ENCODE measurements around the gene RASSF7.

Gene RASSF7

DNA sequence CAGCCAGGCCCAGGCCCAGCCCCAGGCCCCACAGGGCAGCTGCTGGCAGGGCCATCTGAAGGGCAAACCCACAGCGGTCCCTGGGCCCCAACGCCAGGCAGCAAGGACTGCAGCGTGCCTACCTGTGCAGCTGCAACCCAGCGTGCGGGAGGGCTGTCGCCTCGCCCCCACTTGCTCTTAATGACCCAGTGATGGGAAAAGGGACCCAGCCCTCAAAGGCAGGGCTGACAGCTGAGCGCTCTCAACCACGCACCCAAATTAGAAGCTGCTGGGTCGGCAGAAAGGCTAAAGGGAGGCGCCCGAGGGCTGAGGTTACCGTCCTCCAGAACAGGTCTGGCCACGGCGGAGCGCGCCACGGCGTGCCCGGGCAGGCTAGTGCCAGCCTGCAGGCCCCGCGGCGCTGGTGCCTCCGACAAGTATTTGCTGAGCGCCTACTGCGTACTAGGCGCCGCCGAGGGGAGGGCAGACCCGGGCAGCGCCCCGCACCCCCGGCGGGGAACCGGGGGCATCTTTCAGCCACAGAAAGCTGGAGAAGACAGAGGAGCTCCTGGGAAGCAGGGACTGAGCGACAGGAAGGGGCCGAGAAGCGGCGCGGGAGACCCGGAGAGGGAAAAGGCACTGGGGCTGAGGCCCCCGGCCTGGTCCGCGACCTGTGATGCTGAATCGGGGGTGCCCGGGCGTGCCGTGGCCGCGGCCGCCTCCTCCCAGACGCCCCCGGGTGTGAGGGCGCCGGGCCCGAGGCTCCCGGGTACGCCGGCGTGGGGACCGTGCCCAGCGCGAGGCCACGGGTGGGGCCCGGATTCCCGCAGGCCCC, 26.2 kb upstream of the RASSF7 start:
- peak overlapping the region; percentile 72 for H3K4me3 ChIP-seq (replicated peaks; ENCODE audit: low read depth, low read length)
- TF ChIP-seq, protein P1, sequence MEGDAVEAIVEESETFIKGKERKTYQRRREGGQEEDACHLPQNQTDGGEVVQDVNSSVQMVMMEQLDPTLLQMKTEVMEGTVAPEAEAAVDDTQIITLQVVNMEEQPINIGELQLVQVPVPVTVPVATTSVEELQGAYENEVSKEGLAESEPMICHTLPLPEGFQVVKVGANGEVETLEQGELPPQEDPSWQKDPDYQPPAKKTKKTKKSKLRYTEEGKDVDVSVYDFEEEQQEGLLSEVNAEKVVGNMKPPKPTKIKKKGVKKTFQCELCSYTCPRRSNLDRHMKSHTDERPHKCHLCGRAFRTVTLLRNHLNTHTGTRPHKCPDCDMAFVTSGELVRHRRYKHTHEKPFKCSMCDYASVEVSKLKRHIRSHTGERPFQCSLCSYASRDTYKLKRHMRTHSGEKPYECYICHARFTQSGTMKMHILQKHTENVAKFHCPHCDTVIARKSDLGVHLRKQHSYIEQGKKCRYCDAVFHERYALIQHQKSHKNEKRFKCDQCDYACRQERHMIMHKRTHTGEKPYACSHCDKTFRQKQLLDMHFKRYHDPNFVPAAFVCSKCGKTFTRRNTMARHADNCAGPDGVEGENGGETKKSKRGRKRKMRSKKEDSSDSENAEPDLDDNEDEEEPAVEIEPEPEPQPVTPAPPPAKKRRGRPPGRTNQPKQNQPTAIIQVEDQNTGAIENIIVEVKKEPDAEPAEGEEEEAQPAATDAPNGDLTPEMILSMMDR (IDR thresholded peaks at IDR 0.05; ENCODE audit: low read length, missing control alignments) = no peak
- DNase-seq (ENCODE audit: low read depth) = no peak

DNA sequence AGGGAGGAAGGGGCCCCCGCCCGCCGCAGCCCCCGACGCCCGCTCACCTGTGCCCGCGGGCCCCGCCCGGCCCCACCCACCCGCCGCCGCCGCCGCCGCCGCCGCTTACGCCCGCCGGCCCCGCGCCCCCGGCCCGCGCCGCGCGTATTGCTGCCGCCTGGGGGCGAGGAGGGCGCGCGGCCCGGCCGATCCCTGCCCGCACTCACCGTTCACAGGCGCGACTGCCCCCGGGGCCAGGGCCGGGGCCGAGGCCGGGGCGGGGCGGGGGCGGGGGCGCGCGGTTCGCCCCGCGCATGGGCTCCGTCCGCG, 25.6 kb upstream of the RASSF7 start:
- DNase-seq (ENCODE audit: low read depth) = no peak
- H3K4me3 ChIP-seq (replicated peaks; ENCODE audit: low read depth, low read length) = peak overlapping the region; percentile 72
- TF ChIP-seq, protein P1 (IDR thresholded peaks at IDR 0.05; ENCODE audit: low read length, missing control alignments) = no peak

DNA sequence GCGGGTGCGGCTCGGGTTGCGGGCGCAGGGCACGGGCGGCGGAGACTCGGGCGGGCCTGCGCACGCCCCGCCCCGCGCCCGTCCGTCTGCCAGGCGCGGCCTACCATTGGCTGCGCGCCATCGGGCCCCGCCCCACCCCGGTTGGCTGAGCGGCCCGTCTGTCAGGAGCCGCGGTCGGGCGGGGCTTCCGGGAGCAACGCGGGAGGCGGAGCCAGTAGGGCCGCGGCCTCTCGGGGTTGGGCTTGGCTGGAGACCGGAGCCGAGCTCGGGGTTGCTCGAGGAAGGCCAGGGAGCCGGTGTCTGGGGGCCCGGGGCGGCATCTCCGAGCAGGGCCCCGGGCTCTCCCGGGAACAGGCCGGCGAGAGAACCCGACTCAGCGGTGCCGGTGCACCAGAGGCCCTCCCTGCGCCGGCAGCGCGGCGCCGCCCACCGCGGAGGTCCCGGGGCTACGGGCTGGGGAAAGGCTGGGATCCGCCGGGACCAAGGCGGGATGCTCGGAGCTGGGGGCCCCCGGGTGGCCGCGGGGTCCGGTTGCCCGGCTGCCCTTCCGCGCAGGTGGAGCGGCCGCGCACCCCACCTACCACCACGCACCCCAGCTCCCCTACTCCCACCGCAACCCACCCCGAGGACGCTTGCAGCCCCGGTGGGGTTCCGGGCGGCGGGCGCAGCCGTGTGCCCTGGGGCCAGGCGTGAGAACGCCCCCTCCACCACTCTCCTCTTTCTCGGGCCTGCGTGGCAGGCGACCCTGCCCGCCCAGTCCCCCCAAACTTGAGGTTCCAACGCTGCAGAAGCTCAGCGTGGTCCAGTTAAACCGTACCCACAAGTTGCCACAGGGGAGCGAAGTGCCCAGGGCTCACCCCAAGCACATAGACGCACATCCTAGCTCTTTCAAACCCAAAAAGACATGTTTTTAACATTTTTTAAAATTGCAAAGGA, 25.0 kb upstream of the RASSF7 start, which contains the start of gene HRAS:
Gene HRAS, minus strand, starts transcription at position 58 of the 936 bp plus-strand sequence.
- DNase-seq (ENCODE audit: low read depth) = peak; percentile 95
- peak within 1 kb of the TSS; percentile 72 for H3K4me3 ChIP-seq (replicated peaks; ENCODE audit: low read depth, low read length)
- TF ChIP-seq, protein P1 (IDR thresholded peaks at IDR 0.05; ENCODE audit: low read length, missing control alignments) = no peak

- peak; percentile 77 for DNase-seq (ENCODE audit: low read depth)
- H3K4me3 ChIP-seq (replicated peaks; ENCODE audit: low read depth, low read length) = peak within 1 kb of the TSS; percentile 34
- TF ChIP-seq, protein P1 (IDR thresholded peaks at IDR 0.05; ENCODE audit: low read length, missing control alignments) = no peak
Measured at GRCh38 chr11:536841-537621, 23.7 kb upstream of the RASSF7 start, which contains the start of gene LRRC56. LRRC56 (plus strand) TSS chr11:537527; CDS start chr11:540685, 3,158 bp downstream.

DNA sequence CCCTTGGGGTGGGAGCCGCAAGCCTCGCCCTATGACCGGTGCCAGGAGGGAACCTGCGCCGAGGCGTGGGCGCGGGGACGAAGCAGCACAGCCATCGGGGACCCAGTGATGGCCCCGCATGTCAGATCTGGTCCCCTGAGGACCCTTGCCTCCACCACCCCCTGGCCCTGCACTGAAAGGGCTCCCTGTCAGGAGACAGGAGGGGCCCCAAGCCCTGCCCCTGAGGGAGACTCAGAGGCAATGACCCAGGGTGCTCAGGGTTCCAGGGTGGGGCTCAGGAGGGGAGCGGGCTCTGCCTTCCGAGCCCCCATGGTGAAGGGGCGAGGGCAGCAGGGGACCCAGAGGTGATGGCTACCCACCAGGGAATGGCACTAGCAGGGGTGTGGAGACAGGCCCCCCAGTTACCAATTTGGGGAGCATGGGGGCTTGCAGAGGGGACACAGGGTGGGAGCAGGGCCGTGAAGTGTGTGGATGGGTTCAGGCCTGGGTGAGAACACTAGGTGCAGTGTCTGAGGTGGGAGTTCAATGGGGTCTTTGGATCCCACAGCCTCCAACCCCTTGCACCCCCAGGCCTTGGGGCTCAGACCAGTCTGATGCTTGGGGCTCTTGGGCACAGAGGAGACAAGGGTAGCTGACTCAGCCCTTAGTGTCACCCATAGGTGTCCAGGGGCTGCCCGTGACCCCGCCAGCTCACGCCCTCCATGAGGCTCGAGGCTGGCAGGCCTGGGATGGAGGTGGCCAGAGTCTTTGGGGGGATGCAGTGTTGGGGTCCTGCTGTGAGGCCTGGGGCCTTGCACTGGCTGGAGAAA, 22.9 kb upstream of the RASSF7 start:
- H3K4me3 ChIP-seq (replicated peaks; ENCODE audit: low read depth, low read length) = peak overlapping the region; percentile 34
- TF ChIP-seq, protein P1 (IDR thresholded peaks at IDR 0.05; ENCODE audit: low read length, missing control alignments) = no peak
- no peak for DNase-seq (ENCODE audit: low read depth)

Data from fibroblast of pulmonary artery (primary cell).